HEK293 (cell line): ENCODE measurements around the gene NEK8.

Experiments
- BCL11A ChIP-seq: fragments of 450-650 bp; formaldehyde crosslinking; IDR thresholded peaks from 2 replicates; pipeline ENCODE4 v1.5.1; 2016; ENCODE audit warnings: low read depth, missing biosample characterization, missing genetic modification characterization
- IKZF3 ChIP-seq: fragments of 450-650 bp; IDR thresholded peaks from 2 replicates; pipeline ENCODE4 v1.5.0; 2018; ENCODE audit warnings: missing biosample characterization, mild to moderate bottlenecking, missing genetic modification characterization, moderate library complexity
- KLF1 ChIP-seq: fragments of 450-650 bp; formaldehyde crosslinking; IDR thresholded peaks from 2 replicates; pipeline ENCODE4 v1.5.1; 2016; ENCODE audit warnings: missing biosample characterization, missing genetic modification characterization
- KLF8 ChIP-seq: fragments of 450-650 bp; formaldehyde crosslinking; IDR thresholded peaks from 2 replicates; pipeline ENCODE4 v1.5.1; 2016; ENCODE audit warnings: missing biosample characterization, missing genetic modification characterization
- MYNN ChIP-seq: fragments of 450-650 bp; formaldehyde crosslinking; IDR thresholded peaks from 2 replicates; pipeline ENCODE4 v1.5.1; 2016; ENCODE audit warnings: missing biosample characterization, missing genetic modification characterization, borderline replicate concordance
- PRDM4 ChIP-seq: fragments of 450-650 bp; formaldehyde crosslinking; IDR thresholded peaks from 2 replicates; pipeline ENCODE4 v1.5.1; 2017; ENCODE audit warnings: missing biosample characterization, missing genetic modification characterization
- RBAK ChIP-seq: fragments of 450-650 bp; formaldehyde crosslinking; IDR thresholded peaks from 2 replicates; pipeline ENCODE4 v1.5.1; 2016; ENCODE audit warnings: missing biosample characterization, missing genetic modification characterization
- WT1 ChIP-seq: fragments of 450-650 bp; formaldehyde crosslinking; IDR thresholded peaks from 2 replicates; pipeline ENCODE4 v1.5.1; 2016; ENCODE audit warnings: missing biosample characterization, missing genetic modification characterization
- ZBTB26 ChIP-seq: fragments of 450-650 bp; formaldehyde crosslinking; optimal IDR thresholded peaks from 2 replicates; pipeline ENCODE3; 2016; ENCODE audit warnings: missing biosample characterization, mild to moderate bottlenecking, missing genetic modification characterization
- ZBTB8A ChIP-seq: fragments of 450-650 bp; formaldehyde crosslinking; IDR thresholded peaks from 2 replicates; pipeline ENCODE4 v1.5.1; 2016; ENCODE audit warnings: missing biosample characterization, missing genetic modification characterization
- ZFHX2 ChIP-seq: fragments of 450-650 bp; formaldehyde crosslinking; conservative IDR thresholded peaks from 2 replicates; pipeline ENCODE4 v1.5.1; 2016; ENCODE audit warnings: missing biosample characterization, missing genetic modification characterization
- ZNF10 ChIP-seq: fragments of 450-650 bp; formaldehyde crosslinking; IDR thresholded peaks from 2 replicates; pipeline ENCODE4 v1.5.1; 2017; ENCODE audit warnings: missing biosample characterization, missing genetic modification characterization
- ZNF121 ChIP-seq: fragments of 450-650 bp; formaldehyde crosslinking; IDR thresholded peaks from 2 replicates; pipeline ENCODE4 v1.5.1; 2016; ENCODE audit warnings: missing biosample characterization, missing genetic modification characterization
- ZNF133 ChIP-seq: fragments of 450-650 bp; formaldehyde crosslinking; IDR thresholded peaks from 2 replicates; pipeline ENCODE4 v1.5.1; 2016; ENCODE audit warnings: missing biosample characterization, missing genetic modification characterization
- ZNF146 ChIP-seq: fragments of 450-650 bp; formaldehyde crosslinking; IDR thresholded peaks from 2 replicates; pipeline ENCODE4 v1.5.1; 2016; ENCODE audit warnings: missing biosample characterization, missing genetic modification characterization
- ZNF350 ChIP-seq: fragments of 450-650 bp; formaldehyde crosslinking; IDR thresholded peaks from 2 replicates; pipeline ENCODE4 v1.5.0; 2017; ENCODE audit warnings: missing biosample characterization, mild to moderate bottlenecking, missing genetic modification characterization
- ZNF37A ChIP-seq: fragments of 450-650 bp; IDR thresholded peaks from 2 replicates; pipeline ENCODE4 v1.5.1; 2018; ENCODE audit warnings: missing biosample characterization, missing genetic modification characterization
- ZNF391 ChIP-seq: fragments of 450-650 bp; formaldehyde crosslinking; IDR thresholded peaks from 2 replicates; pipeline ENCODE4 v1.5.1; 2016; ENCODE audit warnings: low read depth, missing biosample characterization, missing genetic modification characterization, borderline replicate concordance
- ZNF394 ChIP-seq: fragments of 450-650 bp; formaldehyde crosslinking; IDR thresholded peaks from 2 replicates; pipeline ENCODE4 v1.5.1; 2016; ENCODE audit warnings: missing biosample characterization, missing genetic modification characterization, mild to moderate bottlenecking, moderate library complexity, borderline replicate concordance
- ZNF398 ChIP-seq: fragments of 450-650 bp; formaldehyde crosslinking; IDR thresholded peaks from 2 replicates; pipeline ENCODE4 v1.5.1; 2017; ENCODE audit warnings: missing biosample characterization, missing genetic modification characterization
- ZNF423 ChIP-seq: fragments of 450-650 bp; formaldehyde crosslinking; IDR thresholded peaks from 2 replicates; pipeline ENCODE4 v1.5.1; 2016; ENCODE audit warnings: missing biosample characterization, missing genetic modification characterization
- ZNF449 ChIP-seq: fragments of 450-650 bp; formaldehyde crosslinking; IDR thresholded peaks from 2 replicates; pipeline ENCODE4 v1.5.1; 2017; ENCODE audit warnings: missing biosample characterization, mild to moderate bottlenecking, missing genetic modification characterization, moderate library complexity
- ZNF660 ChIP-seq: fragments of 450-650 bp; IDR thresholded peaks from 2 replicates; pipeline ENCODE4 v1.5.1; 2018; ENCODE audit warnings: missing biosample characterization, mild to moderate bottlenecking, missing genetic modification characterization
- ZNF768 ChIP-seq: fragments of 450-650 bp; formaldehyde crosslinking; IDR thresholded peaks from 2 replicates; pipeline ENCODE4 v1.5.1; 2018; ENCODE audit warnings: missing biosample characterization, mild to moderate bottlenecking, missing genetic modification characterization
- ZNF792 ChIP-seq: fragments of 450-650 bp; formaldehyde crosslinking; IDR thresholded peaks from 2 replicates; pipeline ENCODE4 v1.5.1; 2016; ENCODE audit warnings: missing biosample characterization, missing genetic modification characterization
- ZSCAN23 ChIP-seq: fragments of 450-650 bp; formaldehyde crosslinking; IDR thresholded peaks from 2 replicates; pipeline ENCODE4 v1.5.1; 2016; ENCODE audit warnings: missing biosample characterization, missing genetic modification characterization
- ZSCAN30 ChIP-seq: fragments of 450-650 bp; IDR thresholded peaks from 2 replicates; pipeline ENCODE4 v1.5.1; 2018; ENCODE audit warnings: missing biosample characterization, mild to moderate bottlenecking, missing genetic modification characterization, moderate library complexity
- TF ChIP-seq, protein P1 (sequence below): fragments of 450-650 bp; formaldehyde crosslinking; IDR thresholded peaks from 2 replicates; pipeline ENCODE4 v1.5.1; 2016; ENCODE audit warnings: missing biosample characterization, missing genetic modification characterization
- TF ChIP-seq, protein P2 (sequence below): fragments of 450-650 bp; formaldehyde crosslinking; IDR thresholded peaks from 2 replicates; pipeline ENCODE4 v1.5.1; 2016; ENCODE audit warnings: missing biosample characterization, missing genetic modification characterization

Gene NEK8

GRCh38 chr17:28726627-28727491 is 1.7 kb upstream of the NEK8 start (continued):
- TF ChIP-seq MYNN: peak; percentile 97
- TF ChIP-seq ZNF350 (tag by site-specific recombination): no peak
- TF ChIP-seq, protein P1, sequence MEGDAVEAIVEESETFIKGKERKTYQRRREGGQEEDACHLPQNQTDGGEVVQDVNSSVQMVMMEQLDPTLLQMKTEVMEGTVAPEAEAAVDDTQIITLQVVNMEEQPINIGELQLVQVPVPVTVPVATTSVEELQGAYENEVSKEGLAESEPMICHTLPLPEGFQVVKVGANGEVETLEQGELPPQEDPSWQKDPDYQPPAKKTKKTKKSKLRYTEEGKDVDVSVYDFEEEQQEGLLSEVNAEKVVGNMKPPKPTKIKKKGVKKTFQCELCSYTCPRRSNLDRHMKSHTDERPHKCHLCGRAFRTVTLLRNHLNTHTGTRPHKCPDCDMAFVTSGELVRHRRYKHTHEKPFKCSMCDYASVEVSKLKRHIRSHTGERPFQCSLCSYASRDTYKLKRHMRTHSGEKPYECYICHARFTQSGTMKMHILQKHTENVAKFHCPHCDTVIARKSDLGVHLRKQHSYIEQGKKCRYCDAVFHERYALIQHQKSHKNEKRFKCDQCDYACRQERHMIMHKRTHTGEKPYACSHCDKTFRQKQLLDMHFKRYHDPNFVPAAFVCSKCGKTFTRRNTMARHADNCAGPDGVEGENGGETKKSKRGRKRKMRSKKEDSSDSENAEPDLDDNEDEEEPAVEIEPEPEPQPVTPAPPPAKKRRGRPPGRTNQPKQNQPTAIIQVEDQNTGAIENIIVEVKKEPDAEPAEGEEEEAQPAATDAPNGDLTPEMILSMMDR (tag by site-specific recombination): peak; percentile 100
- TF ChIP-seq ZNF133 (tag by site-specific recombination): no peak
- 0 out of 2 replicates have a peak, but pooled peaks have one; percentile 29 for TF ChIP-seq ZSCAN23 (tag by site-specific recombination)
- TF ChIP-seq WT1 (tag by site-specific recombination): peak; percentile 77
- no peak; the same call in 1 of the 2 replicates for TF ChIP-seq ZNF768 (tag by site-specific recombination)
- peak; percentile 92 for TF ChIP-seq ZSCAN30 (tag by site-specific recombination)
- no peak for TF ChIP-seq ZNF792 (tag by site-specific recombination)
- TF ChIP-seq, protein P2, sequence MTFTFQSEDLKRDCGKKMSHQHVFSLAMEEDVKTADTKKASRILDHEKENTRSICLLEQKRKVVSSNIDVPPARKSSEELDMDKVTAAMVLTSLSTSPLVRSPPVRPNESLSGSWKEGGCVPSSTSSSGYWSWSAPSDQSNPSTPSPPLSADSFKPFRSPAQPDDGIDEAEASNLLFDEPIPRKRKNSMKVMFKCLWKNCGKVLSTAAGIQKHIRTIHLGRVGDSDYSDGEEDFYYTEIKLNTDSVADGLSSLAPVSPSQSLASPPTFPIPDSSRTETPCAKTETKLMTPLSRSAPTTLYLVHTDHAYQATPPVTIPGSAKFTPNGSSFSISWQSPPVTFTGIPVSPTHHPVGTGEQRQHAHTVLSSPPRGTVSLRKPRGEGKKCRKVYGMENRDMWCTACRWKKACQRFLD (tag by site-specific recombination): peak; percentile 47; the same call in 1 of the 2 replicates
- no peak for TF ChIP-seq ZNF37A (tag by site-specific recombination)
- peak; percentile 87 for TF ChIP-seq ZNF423
- TF ChIP-seq ZNF121 (tag by site-specific recombination): 0 out of 2 replicates have a peak, but pooled peaks have one; percentile 31
- peak; percentile 100 for TF ChIP-seq ZNF394 (tag by site-specific recombination)
- peak; percentile 93 for TF ChIP-seq BCL11A (tag by site-specific recombination)
- TF ChIP-seq KLF1: peak; percentile 41
- peak; percentile 61; the same call in 1 of the 2 replicates for TF ChIP-seq ZNF10 (tag by site-specific recombination)
- TF ChIP-seq ZNF449 (tag by site-specific recombination): peak; percentile 44
- 0 out of 2 replicates have a peak, but pooled peaks have one; percentile 20 for TF ChIP-seq ZNF391 (tag by site-specific recombination)
- peak; percentile 82 for TF ChIP-seq PRDM4 (tag by site-specific recombination)
- no peak for TF ChIP-seq RBAK (tag by site-specific recombination)
- TF ChIP-seq ZNF146 (tag by site-specific recombination): peak; percentile 5
- TF ChIP-seq ZNF398 (tag by site-specific recombination): peak; percentile 97
- peak; percentile 90 for TF ChIP-seq ZFHX2 (tag by site-specific recombination)
- TF ChIP-seq ZBTB8A: peak; percentile 96
- peak; percentile 95 for TF ChIP-seq IKZF3 (tag by site-specific recombination)
- TF ChIP-seq ZBTB26: peak; percentile 41
- TF ChIP-seq KLF8 (tag by site-specific recombination): peak; percentile 97
- TF ChIP-seq ZNF660 (tag by site-specific recombination): peak; percentile 87
